HepG2 (cell line): ENCODE results near the gene CLASRP. TPM values are rescaled to one million over a fixed set of nuclear protein-coding genes. Genes with fewer than 3 reads are reported as not detected.
A peak's percentile ranks its signal among the peaks of the same experiment; 100 is the strongest.

Experiments
- AGO1 ChIP-seq: fragments of 200-400 bp; formaldehyde crosslinking; IDR thresholded peaks from 2 replicates; pipeline ENCODE4 v1.6.1; 2017; ENCODE audit warnings: mild to moderate bottlenecking, low read depth, low read length, moderate library complexity; ENCODE audit not compliant: poor library complexity, severe bottlenecking
- EED ChIP-seq: sonication (generic); formaldehyde crosslinking; IDR thresholded peaks from 2 replicates; pipeline ENCODE4 v1.5.0; 2020; ENCODE audit warnings: mild to moderate bottlenecking, missing genetic modification reagents
- FUBP1 ChIP-seq: sonication (generic); formaldehyde crosslinking; IDR thresholded peaks from 2 replicates; pipeline ENCODE4 v1.5.1; 2020; ENCODE audit warnings: missing genetic modification reagents, mild to moderate bottlenecking, borderline replicate concordance
- GABPA ChIP-seq, 2 experiments: IDR thresholded peaks; 2 replicates each; pipeline ENCODE4 v1.6.1; 2011 to 2016; ENCODE audit warnings: low read depth in 2 of 2, low read length in 1 of 2, missing biosample characterization in 1 of 2, missing genetic modification characterization in 1 of 2
- HNRNPH1 ChIP-seq: fragments of 200-400 bp; formaldehyde crosslinking; optimal IDR thresholded peaks from 2 replicates; pipeline ENCODE3; 2017; ENCODE audit warnings: mild to moderate bottlenecking, low read depth, low read length
- MEIS2 ChIP-seq: sonication (generic); formaldehyde crosslinking; IDR thresholded peaks from 2 replicates; pipeline ENCODE4 v1.9.0; 2021; ENCODE audit warnings: mild to moderate bottlenecking, missing genetic modification reagents
- MXI1 ChIP-seq: IDR thresholded peaks from 3 replicates; pipeline ENCODE4 v1.6.1; 2012; ENCODE audit warnings: low read depth, low read length, inconsistent platforms, borderline replicate concordance
- NFE2L2 ChIP-seq: fragments of 150-350 bp; IDR thresholded peaks from 2 replicates; pipeline ENCODE4 v1.6.1; 2014; ENCODE audit warnings: low read length
- NFIB ChIP-seq: sonication (generic); formaldehyde crosslinking; IDR thresholded peaks from 2 replicates; pipeline ENCODE4 v1.9.0; 2021; ENCODE audit warnings: missing genetic modification reagents, mild to moderate bottlenecking, borderline replicate concordance
- NRL ChIP-seq: sonication (generic); formaldehyde crosslinking; IDR thresholded peaks from 2 replicates; pipeline ENCODE4 v1.5.0; 2020; ENCODE audit warnings: missing genetic modification reagents, mild to moderate bottlenecking, moderate library complexity, borderline replicate concordance
- POLR2G ChIP-seq: fragments of 200-400 bp; formaldehyde crosslinking; IDR thresholded peaks from 2 replicates; pipeline ENCODE4 v1.6.1; 2018; ENCODE audit warnings: mild to moderate bottlenecking, low read depth, low read length, moderate library complexity
- PRDM4 ChIP-seq: sonication (generic); formaldehyde crosslinking; IDR thresholded peaks from 2 replicates; pipeline ENCODE4 v1.9.0; 2021; ENCODE audit warnings: missing genetic modification reagents, borderline replicate concordance
- REL ChIP-seq: sonication (generic); formaldehyde crosslinking; conservative IDR thresholded peaks from 2 replicates; pipeline ENCODE4 v1.8.0; 2022; ENCODE audit warnings: mild to moderate bottlenecking, missing genetic modification reagents, moderate library complexity
- RFX3 ChIP-seq: IDR thresholded peaks from 2 replicates; pipeline ENCODE4 v1.6.1; 2016; ENCODE audit warnings: missing biosample characterization, missing genetic modification reagents
- SAFB2 ChIP-seq: sonication (generic); formaldehyde crosslinking; IDR thresholded peaks from 2 replicates; pipeline ENCODE4 v1.5.1; 2020; ENCODE audit warnings: missing genetic modification reagents, low read depth, mild to moderate bottlenecking, borderline replicate concordance
- THAP7 ChIP-seq: sonication (generic); formaldehyde crosslinking; IDR thresholded peaks from 2 replicates; pipeline ENCODE4 v1.8.1; 2023; ENCODE audit warnings: mild to moderate bottlenecking, missing genetic modification reagents
- ZNF3 ChIP-seq: IDR thresholded peaks from 2 replicates; pipeline ENCODE4 v1.7.0; 2017; ENCODE audit warnings: inconsistent platforms
- ZNF570 ChIP-seq: sonication (generic); formaldehyde crosslinking; IDR thresholded peaks from 2 replicates; pipeline ENCODE4 v1.4.0; 2020; ENCODE audit warnings: mild to moderate bottlenecking, missing genetic modification reagents, borderline replicate concordance
- ZNF619 ChIP-seq: sonication (generic); formaldehyde crosslinking; IDR thresholded peaks from 2 replicates; pipeline ENCODE4 v1.4.0; 2020; ENCODE audit warnings: mild to moderate bottlenecking, missing genetic modification reagents
- ZNF770 ChIP-seq: sonication (generic); formaldehyde crosslinking; IDR thresholded peaks from 2 replicates; pipeline ENCODE4 v1.5.0; 2020; ENCODE audit warnings: mild to moderate bottlenecking, missing genetic modification reagents
- ZNF891 ChIP-seq: sonication (generic); formaldehyde crosslinking; IDR thresholded peaks from 2 replicates; pipeline ENCODE4 v1.5.0; 2020; ENCODE audit warnings: mild to moderate bottlenecking, missing genetic modification reagents
- polyA plus RNA-seq, 8 experiments: library from polyadenylated mRNA; depleted of rRNA in 3 of 8; stranded (reverse) in 7 of 8; unstranded in 1 of 8; fragments of >200 nt; fragmentation: Illumina TruSeq in 4 of 8; extraction: Trizol in 4 of 8; gene quantifications; 2 replicates each; pipeline versions ENCODE4 v1.2.1 to v1.2.3, GENCODE V29; 2011 to 2016; ENCODE audit warnings: low read depth in 4 of 8, missing spikeins in 1 of 8, mixed read lengths in 1 of 8; ENCODE audit not compliant: insufficient read depth in 1 of 8
- total RNA-seq, 5 experiments: library from RNA; depleted of rRNA; stranded (reverse); fragments of >200 nt; fragmentation: Illumina TruSeq; extraction: Trizol; gene quantifications; 2 replicates each; pipeline ENCODE4 v1.2.3, GENCODE V29; 2016; ENCODE audit warnings: low read depth in 1 of 5

Gene CLASRP
- total and polyA plus RNA-seq, 2 of the 13 experiments (the other 11 are each of a cell fraction or from before 2014, with no cell fraction given) = 32.0 to 51.4 TPM

- TF ChIP-seq AGO1 = peak; percentile 90
- peak; percentile 48; the same call in 1 of the 2 replicates for TF ChIP-seq ZNF770 (CRISPR knock-in tag)
- TF ChIP-seq POLR2G = peak; percentile 82
- no peak for TF ChIP-seq PRDM4 (CRISPR knock-in tag)
- TF ChIP-seq NFE2L2 = no peak
- peak; percentile 56; the same call in 1 of the 2 replicates for TF ChIP-seq NRL (CRISPR knock-in tag)
- peak; percentile 13; the same call in 2 of the 3 replicates for TF ChIP-seq MXI1
- TF ChIP-seq ZNF3 (CRISPR knock-in tag) = no peak
- TF ChIP-seq GABPA (IDR thresholded peaks at IDR 0.05; ENCODE audit: low read depth, low read length) = peak; percentile 26; the same call in 1 of the 2 replicates
- TF ChIP-seq GABPA (CRISPR knock-in tag; IDR thresholded peaks at IDR 0.05; ENCODE audit: low read depth) = peak; percentile 72
- no peak for TF ChIP-seq ZNF619 (CRISPR knock-in tag)
- TF ChIP-seq FUBP1 = no peak
- TF ChIP-seq ZNF891 (CRISPR knock-in tag) = peak; percentile 82; the same call in 1 of the 2 replicates
- TF ChIP-seq MEIS2 (CRISPR knock-in tag) = peak; percentile 21
- TF ChIP-seq HNRNPH1 = no peak
- TF ChIP-seq EED (CRISPR knock-in tag) = no peak; the same call in 1 of the 2 replicates
- no peak for TF ChIP-seq THAP7 (CRISPR knock-in tag)
- TF ChIP-seq NFIB (CRISPR knock-in tag) = no peak
- no peak for TF ChIP-seq ZNF570 (CRISPR knock-in tag)
- TF ChIP-seq REL (CRISPR knock-in tag) = 0 out of 2 replicates have a peak, but pooled peaks have one; percentile 43
- TF ChIP-seq RFX3 = peak; percentile 67
- TF ChIP-seq SAFB2 (CRISPR knock-in tag) = no peak; the same call in 1 of the 2 replicates
Observed at GRCh38 chr19:45092747-45093678, 54.2 kb downstream of the CLASRP start, which contains the start of gene PPP1R37 (continued).
